HepG2 (cell line): ENCODE results near the gene CPOX. TPM values are rescaled to one million over a fixed set of nuclear protein-coding genes. Genes with fewer than 3 reads are reported as not detected.

Source experiments
- ATAC-seq: fragments of 200-7000 bp; cut with Tn5 transposase; 3 replicates; pipeline ENCODE4 v1.9.1; 2020; ENCODE audit warnings: mild to moderate bottlenecking, moderate library complexity
- BruUV-seq: library from RNA; stranded (reverse); fragments of 400-500 nt; replicated peaks from 2 replicates; lab custom pipeline; 2021; lab: Mats Ljungman, UMichigan
- CTCF ChIA-PET: fragments of 300-600 bp; formaldehyde crosslinking; extraction: SDS; loops from one replicate; lab custom pipeline; 2021; ENCODE audit warnings: low total read pairs, inconsistent platforms, low intra/inter-chr PET ratio; lab: Yijun Ruan, JAX
- POLR2A ChIA-PET: fragments of 350-600 bp; sonication (Branson Sonifier 250); formaldehyde crosslinking; loops from one replicate; lab custom pipeline; 2020; ENCODE audit warnings: antibody characterized with exemption, inconsistent platforms; lab: Yijun Ruan, JAX
- DNase-seq: peaks from one replicate; pipeline ENCODE4 v3.0.0-alpha.2; 2015; ENCODE audit warnings: low spot score
- FAIRE-seq: peaks from 3 replicates; lab custom pipeline; 2011; peaks lifted over from hg19 to GRCh38; lab: Jason Lieb, UNC
- H2AFZ ChIP-seq: one replicate; pipeline ENCODE4 v1.6.1; 2011; ENCODE audit warnings: low read length, inconsistent platforms
- H3K27ac ChIP-seq: fragments of 300-600 bp; 3 replicates; pipeline ENCODE4 v1.8.0; 2011; ENCODE audit warnings: mixed run types, mild to moderate bottlenecking, mixed read lengths, low read length, inconsistent platforms; ENCODE audit not compliant: insufficient read depth; ENCODE audit errors: extremely low read length
- H3K27me3 ChIP-seq, 2 experiments: fragments of 200-600 bp in 1 of 2; 2 replicates in 1 of 2; 3 replicates in 1 of 2; pipeline versions ENCODE4 v1.6.0 to v1.8.0; 2011; ENCODE audit warnings: low read length in 2 of 2, mild to moderate bottlenecking in 2 of 2, moderate library complexity in 2 of 2, inconsistent platforms in 1 of 2; ENCODE audit not compliant: insufficient read depth in 2 of 2, control insufficient read depth in 1 of 2
- H3K36me3 ChIP-seq, 2 experiments: fragments of 200-600 bp in 1 of 2; replicated peaks in 1 of 2; 2 replicates in 1 of 2; 3 replicates in 1 of 2; pipeline versions ENCODE4 v1.5.1 to v1.8.0; 2011; ENCODE audit warnings: low read length in 2 of 2, inconsistent platforms in 1 of 2; ENCODE audit not compliant: insufficient read depth in 2 of 2, control insufficient read depth in 1 of 2
- H3K4me1 ChIP-seq: 2 replicates; pipeline ENCODE4 v1.5.1; 2012; ENCODE audit warnings: low read length, inconsistent platforms; ENCODE audit not compliant: insufficient read depth
- H3K4me2 ChIP-seq: 2 replicates; pipeline ENCODE4 v1.6.0; 2011; ENCODE audit warnings: low read depth, low read length, inconsistent platforms
- H3K4me3 ChIP-seq, 3 experiments: fragments of 200-600 bp in 1 of 3; sonication (generic), shearing (Covaris generic) in 1 of 3; replicated peaks in 1 of 3; 2 replicates each; pipeline ENCODE4 v1.5.1; 2011 to 2016; ENCODE audit warnings: low read length in 3 of 3, inconsistent platforms in 2 of 3, low read depth in 2 of 3, mild to moderate bottlenecking in 2 of 3, control low read depth in 1 of 3, mixed read lengths in 1 of 3; ENCODE audit not compliant: insufficient read depth in 1 of 3
- H3K79me2 ChIP-seq: one replicate; pipeline ENCODE4 v1.6.1; 2011; ENCODE audit warnings: low read length, inconsistent platforms; ENCODE audit not compliant: insufficient read depth
- H3K9ac ChIP-seq: 2 replicates; pipeline ENCODE4 v1.6.0; 2011; ENCODE audit warnings: mild to moderate bottlenecking, low read depth, low read length, inconsistent platforms; ENCODE audit not compliant: insufficient read depth
- H3K9me3 ChIP-seq: 2 replicates; pipeline ENCODE4 v1.5.1; 2012; ENCODE audit warnings: mild to moderate bottlenecking, low read length
- H4K20me1 ChIP-seq: 2 replicates; pipeline ENCODE4 v1.6.0; 2011; ENCODE audit warnings: inconsistent platforms, mild to moderate bottlenecking, low read length, moderate library complexity; ENCODE audit not compliant: insufficient read depth
- ATM ChIP-seq: fragments of 450-650 bp; IDR thresholded peaks from 2 replicates; pipeline ENCODE4 v1.7.1; 2017; ENCODE audit warnings: mild to moderate bottlenecking, borderline replicate concordance
- MAFG ChIP-seq: sonication (generic); formaldehyde crosslinking; IDR thresholded peaks from 2 replicates; pipeline ENCODE4 v1.5.1; 2020; ENCODE audit warnings: mild to moderate bottlenecking, missing genetic modification reagents
- MED13 ChIP-seq: sonication (generic); formaldehyde crosslinking; IDR thresholded peaks from 2 replicates; pipeline ENCODE4 v1.5.0; 2020; ENCODE audit warnings: missing genetic modification reagents
- MIER2 ChIP-seq: IDR thresholded peaks from 2 replicates; pipeline ENCODE4 v1.6.1; 2016; ENCODE audit warnings: missing biosample characterization, missing genetic modification reagents
- NFKB2 ChIP-seq: sonication (generic); formaldehyde crosslinking; IDR thresholded peaks from 2 replicates; pipeline ENCODE4 v1.4.0; 2020; ENCODE audit warnings: missing genetic modification reagents, borderline replicate concordance
- SYNCRIP ChIP-seq: fragments of 200-400 bp; formaldehyde crosslinking; IDR thresholded peaks from 2 replicates; pipeline ENCODE4 v1.6.1; 2018; ENCODE audit warnings: mild to moderate bottlenecking, low read depth, low read length; ENCODE audit not compliant: insufficient read depth
- TCF12 ChIP-seq, 2 experiments: fragments of 450-650 bp in 1 of 2; sonication (generic) in 1 of 2; formaldehyde crosslinking in 1 of 2; IDR thresholded peaks; 2 replicates each; pipeline versions ENCODE4 v1.6.1 to v1.8.0; 2017 to 2022; ENCODE audit warnings: antibody characterized with exemption in 1 of 2, mild to moderate bottlenecking in 1 of 2, missing genetic modification reagents in 1 of 2, moderate library complexity in 1 of 2
- ZC3H4 ChIP-seq: sonication (generic); formaldehyde crosslinking; IDR thresholded peaks from 2 replicates; pipeline ENCODE4 v1.4.0; 2020; ENCODE audit warnings: missing genetic modification reagents, borderline replicate concordance
- ZNF432 ChIP-seq: sonication (generic); formaldehyde crosslinking; IDR thresholded peaks from 2 replicates; pipeline ENCODE4 v1.5.0; 2020; ENCODE audit warnings: missing genetic modification reagents, mild to moderate bottlenecking, borderline replicate concordance
- ZNF737 ChIP-seq: sonication (generic); formaldehyde crosslinking; IDR thresholded peaks from 2 replicates; pipeline ENCODE4 v1.5.0; 2020; ENCODE audit warnings: missing genetic modification reagents, mild to moderate bottlenecking, borderline replicate concordance
- WGBS: methylation state at CpG from one replicate; pipeline ENCODE4 v1.1.6; 2017; ENCODE audit warnings: low lambda C conversion rate; 5-methylcytosine and 5-hydroxymethylcytosine counted together
- in situ Hi-C: cut with HindIII; loops from 2 replicates; pipeline ENCODE4 v1.10.0; 2017; ENCODE audit warnings: low pct_unique_long_range_greater_than_20kb; ENCODE audit not compliant: extremely low pct_ligation_motif_present
- intact Hi-C: fragments of 100-400 bp; cut with micrococcal nuclease; formaldehyde crosslinking; loops from one replicate; pipeline ENCODE4 v1.10.0; 2022; ENCODE audit not compliant: unreplicated experiment
- polyA plus RNA-seq, 8 experiments: library from polyadenylated mRNA; depleted of rRNA in 3 of 8; stranded (reverse) in 7 of 8; unstranded in 1 of 8; fragments of >200 nt; fragmentation: Illumina TruSeq in 4 of 8; extraction: Trizol in 4 of 8; gene quantifications; 2 replicates each; pipeline versions ENCODE4 v1.2.1 to v1.2.3, GENCODE V29; 2011 to 2016; ENCODE audit warnings: low read depth in 4 of 8, missing spikeins in 1 of 8, mixed read lengths in 1 of 8; ENCODE audit not compliant: insufficient read depth in 1 of 8
- total RNA-seq, 5 experiments: library from RNA; depleted of rRNA; stranded (reverse); fragments of >200 nt; fragmentation: Illumina TruSeq; extraction: Trizol; gene quantifications; 2 replicates each; pipeline ENCODE4 v1.2.3, GENCODE V29; 2016; ENCODE audit warnings: low read depth in 1 of 5
- TF ChIP-seq, protein P1 (sequence below): sonication (generic); formaldehyde crosslinking; IDR thresholded peaks from 2 replicates; pipeline ENCODE4 v1.5.0; 2020; ENCODE audit warnings: mild to moderate bottlenecking, missing genetic modification reagents, moderate library complexity
- TF ChIP-seq, protein P2 (sequence below): sonication (generic); formaldehyde crosslinking; IDR thresholded peaks from 2 replicates; pipeline ENCODE4 v1.4.0; 2020; ENCODE audit warnings: missing genetic modification reagents
- TF ChIP-seq, protein P3 (sequence below): IDR thresholded peaks from 2 replicates; pipeline ENCODE4 v1.6.1; 2016; ENCODE audit warnings: low read depth, control low read depth

CPOX gene
- total and polyA plus RNA-seq, 2 of the 13 experiments (the other 11 are each of a cell fraction or from before 2014, with no cell fraction given): 34.2 to 37.2 TPM

DNA sequence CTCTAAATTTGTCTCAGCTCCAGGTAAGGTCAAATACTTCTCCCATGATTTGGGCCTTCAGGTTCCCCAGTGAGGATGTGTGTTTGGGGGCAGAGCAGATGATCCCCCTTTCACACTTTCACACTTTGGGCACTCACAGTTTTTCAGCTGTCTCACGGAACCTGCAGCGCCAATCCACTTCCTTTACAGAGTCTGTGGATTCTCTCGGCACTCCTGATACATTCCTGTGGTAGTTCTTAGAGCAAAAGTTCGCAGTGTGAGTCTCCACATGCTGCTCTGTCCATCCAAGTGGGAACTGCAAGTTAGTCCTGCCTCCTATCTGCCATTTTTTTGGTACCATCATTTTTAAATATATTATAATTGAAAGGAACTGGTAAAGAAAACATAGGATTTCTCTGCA, 20.2 kb upstream of the CPOX start:
- H3K79me2 ChIP-seq: no peaks in the 10 kb centered on the region
- peak overlapping the region; percentile 91 for H2AFZ ChIP-seq
- no peaks in the 10 kb centered on the region for H4K20me1 ChIP-seq
- 0 out of 2 replicates have a peak, but pooled peaks cover 14% of the 10 kb centered on the region for H3K4me1 ChIP-seq
- no peaks in the 10 kb centered on the region for H3K9me3 ChIP-seq
- peak overlapping the region in 1 of 3 experiments; percentile 32; a peak in 1 of 6 replicates for H3K4me3 ChIP-seq
- no peaks in the 10 kb centered on the region for H3K27me3 ChIP-seq
- no peaks in the 10 kb centered on the region for H3K36me3 ChIP-seq
- 30% methylated on average over 4 of the region's 4 CpGs for WGBS
- DNase-seq (no peak), FAIRE-seq (no peak), ATAC-seq (peak; percentile 49)
- H3K4me2 ChIP-seq: peak overlapping the region; percentile 53
- intact Hi-C loops (loop anchor here (5.0 kb wide), 1 partner anchor 114 kb away; no protein-coding TSS in a partner anchor), in situ Hi-C loops (no loop called here)
- CTCF ChIA-PET: no interaction called here
- TF ChIP-seq MED13 (CRISPR knock-in tag) (no peak), TCF12 (IDR thresholded peaks at IDR 0.05) (no peak), TCF12 (CRISPR knock-in tag; IDR thresholded peaks at IDR 0.05) (no peak), SYNCRIP (no peak), ZNF737 (CRISPR knock-in tag) (no peak), ZNF432 (no peak), NFKB2 (no peak), ZC3H4 (no peak), MIER2 (CRISPR knock-in tag) (no peak), MAFG (CRISPR knock-in tag) (no peak), ATM (no peak)
- TF ChIP-seq, protein P1, sequence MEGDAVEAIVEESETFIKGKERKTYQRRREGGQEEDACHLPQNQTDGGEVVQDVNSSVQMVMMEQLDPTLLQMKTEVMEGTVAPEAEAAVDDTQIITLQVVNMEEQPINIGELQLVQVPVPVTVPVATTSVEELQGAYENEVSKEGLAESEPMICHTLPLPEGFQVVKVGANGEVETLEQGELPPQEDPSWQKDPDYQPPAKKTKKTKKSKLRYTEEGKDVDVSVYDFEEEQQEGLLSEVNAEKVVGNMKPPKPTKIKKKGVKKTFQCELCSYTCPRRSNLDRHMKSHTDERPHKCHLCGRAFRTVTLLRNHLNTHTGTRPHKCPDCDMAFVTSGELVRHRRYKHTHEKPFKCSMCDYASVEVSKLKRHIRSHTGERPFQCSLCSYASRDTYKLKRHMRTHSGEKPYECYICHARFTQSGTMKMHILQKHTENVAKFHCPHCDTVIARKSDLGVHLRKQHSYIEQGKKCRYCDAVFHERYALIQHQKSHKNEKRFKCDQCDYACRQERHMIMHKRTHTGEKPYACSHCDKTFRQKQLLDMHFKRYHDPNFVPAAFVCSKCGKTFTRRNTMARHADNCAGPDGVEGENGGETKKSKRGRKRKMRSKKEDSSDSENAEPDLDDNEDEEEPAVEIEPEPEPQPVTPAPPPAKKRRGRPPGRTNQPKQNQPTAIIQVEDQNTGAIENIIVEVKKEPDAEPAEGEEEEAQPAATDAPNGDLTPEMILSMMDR: no peak
- TF ChIP-seq, protein P2, sequence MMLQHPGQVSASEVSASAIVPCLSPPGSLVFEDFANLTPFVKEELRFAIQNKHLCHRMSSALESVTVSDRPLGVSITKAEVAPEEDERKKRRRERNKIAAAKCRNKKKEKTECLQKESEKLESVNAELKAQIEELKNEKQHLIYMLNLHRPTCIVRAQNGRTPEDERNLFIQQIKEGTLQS (CRISPR knock-in tag): no peak
- TF ChIP-seq, protein P3, sequence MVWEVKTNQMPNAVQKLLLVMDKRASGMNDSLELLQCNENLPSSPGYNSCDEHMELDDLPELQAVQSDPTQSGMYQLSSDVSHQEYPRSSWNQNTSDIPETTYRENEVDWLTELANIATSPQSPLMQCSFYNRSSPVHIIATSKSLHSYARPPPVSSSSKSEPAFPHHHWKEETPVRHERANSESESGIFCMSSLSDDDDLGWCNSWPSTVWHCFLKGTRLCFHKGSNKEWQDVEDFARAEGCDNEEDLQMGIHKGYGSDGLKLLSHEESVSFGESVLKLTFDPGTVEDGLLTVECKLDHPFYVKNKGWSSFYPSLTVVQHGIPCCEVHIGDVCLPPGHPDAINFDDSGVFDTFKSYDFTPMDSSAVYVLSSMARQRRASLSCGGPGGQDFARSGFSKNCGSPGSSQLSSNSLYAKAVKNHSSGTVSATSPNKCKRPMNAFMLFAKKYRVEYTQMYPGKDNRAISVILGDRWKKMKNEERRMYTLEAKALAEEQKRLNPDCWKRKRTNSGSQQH (CRISPR knock-in tag): no peak
- POLR2A ChIA-PET: no interaction called here
- no peak overlapping the region for H3K9ac ChIP-seq
- no peak overlapping the region for H3K27ac ChIP-seq
- BruUV-seq: no TSS peak
